Measurements from ENCODE around the gene CTRL.

GRCh38 chr16:67902831-67903230 lies 28.8 kb downstream of the CTRL start:
- no peak for TF ChIP-seq CTCF (optimal IDR thresholded peaks at IDR 0.05 in 1 of 3, IDR thresholded peaks at IDR 0.05 in 1 of 3, conservative IDR thresholded peaks at IDR 0.05 in 1 of 3; ENCODE audit: extremely low read depth in 1 of 3, insufficient read depth in 2 of 3, low read length in 3 of 3)
- no peak for TF ChIP-seq EZH2 (IDR thresholded peaks at IDR 0.05; ENCODE audit: low read length)
